Choroid plexus epithelial cell (primary cell): ENCODE data around the gene BDKRB2.

Experiments used
- DNase-seq: peaks from one replicate; pipeline ENCODE4 v3.0.0-alpha.2; 2010; ENCODE audit warnings: low read depth
- H3K4me3 ChIP-seq: 2 replicates; pipeline ENCODE4 v1.5.1; 2011; ENCODE audit warnings: low read depth, mild to moderate bottlenecking, control low read depth, low read length, moderate library complexity
- TF ChIP-seq, protein P1 (sequence below): conservative IDR thresholded peaks from 2 replicates; pipeline ENCODE4 v1.5.1; 2011; ENCODE audit warnings: low read depth, mild to moderate bottlenecking, control low read depth, inconsistent platforms, low read length, moderate library complexity

Gene BDKRB2

DNA sequence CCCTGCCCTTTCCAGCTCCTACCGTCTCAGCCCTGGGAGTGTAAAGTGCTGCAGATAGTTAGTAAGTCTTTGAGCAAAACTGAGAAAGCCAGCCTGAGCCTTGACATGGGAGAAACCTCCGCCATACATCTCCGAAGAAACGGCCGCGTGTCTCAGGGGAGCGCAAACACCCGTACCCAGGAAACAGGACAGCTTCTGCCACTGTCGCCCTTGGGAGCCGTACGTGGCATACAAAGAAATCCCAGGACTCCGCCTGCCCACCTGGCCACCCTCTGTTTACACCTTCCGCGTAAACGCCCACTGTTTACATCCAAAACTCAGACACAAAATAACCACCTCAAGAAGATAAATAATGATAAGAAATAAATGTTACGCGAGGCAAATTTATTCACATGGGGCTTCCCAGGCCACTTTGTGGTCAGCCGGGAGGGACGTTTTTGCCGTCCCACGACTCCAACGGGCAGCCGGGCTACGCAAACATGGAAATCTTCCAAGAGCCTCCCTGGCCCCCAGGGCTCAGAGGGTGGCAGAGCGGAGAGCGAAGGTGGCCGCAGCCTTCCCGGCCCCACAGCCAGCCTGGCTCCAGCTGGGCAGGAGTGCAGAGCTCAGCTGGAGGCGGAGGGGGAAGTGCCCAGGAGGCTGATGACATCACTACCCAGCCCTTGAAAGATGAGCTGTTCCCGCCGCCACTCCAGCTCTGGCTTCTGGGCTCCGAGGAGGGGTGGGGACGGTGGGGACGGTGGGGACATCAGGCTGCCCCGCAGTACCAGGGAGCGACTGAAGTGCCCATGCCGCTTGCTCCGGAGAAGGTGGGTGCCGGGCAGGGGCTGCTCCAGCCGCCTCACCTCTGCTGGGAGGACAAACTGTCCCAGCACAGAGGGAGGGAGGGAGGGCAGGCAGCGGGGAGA is at the start of gene BDKRB2:
Gene BDKRB2, plus strand, starts transcription at position 689 of the 908 bp plus-strand sequence. CDS start 32,269 bp downstream, outside the sequence.
- H3K4me3 ChIP-seq: peak within 1 kb of the TSS; percentile 80
- DNase-seq: peak; percentile 86
- TF ChIP-seq, protein P1, sequence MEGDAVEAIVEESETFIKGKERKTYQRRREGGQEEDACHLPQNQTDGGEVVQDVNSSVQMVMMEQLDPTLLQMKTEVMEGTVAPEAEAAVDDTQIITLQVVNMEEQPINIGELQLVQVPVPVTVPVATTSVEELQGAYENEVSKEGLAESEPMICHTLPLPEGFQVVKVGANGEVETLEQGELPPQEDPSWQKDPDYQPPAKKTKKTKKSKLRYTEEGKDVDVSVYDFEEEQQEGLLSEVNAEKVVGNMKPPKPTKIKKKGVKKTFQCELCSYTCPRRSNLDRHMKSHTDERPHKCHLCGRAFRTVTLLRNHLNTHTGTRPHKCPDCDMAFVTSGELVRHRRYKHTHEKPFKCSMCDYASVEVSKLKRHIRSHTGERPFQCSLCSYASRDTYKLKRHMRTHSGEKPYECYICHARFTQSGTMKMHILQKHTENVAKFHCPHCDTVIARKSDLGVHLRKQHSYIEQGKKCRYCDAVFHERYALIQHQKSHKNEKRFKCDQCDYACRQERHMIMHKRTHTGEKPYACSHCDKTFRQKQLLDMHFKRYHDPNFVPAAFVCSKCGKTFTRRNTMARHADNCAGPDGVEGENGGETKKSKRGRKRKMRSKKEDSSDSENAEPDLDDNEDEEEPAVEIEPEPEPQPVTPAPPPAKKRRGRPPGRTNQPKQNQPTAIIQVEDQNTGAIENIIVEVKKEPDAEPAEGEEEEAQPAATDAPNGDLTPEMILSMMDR: no peak

DNA sequence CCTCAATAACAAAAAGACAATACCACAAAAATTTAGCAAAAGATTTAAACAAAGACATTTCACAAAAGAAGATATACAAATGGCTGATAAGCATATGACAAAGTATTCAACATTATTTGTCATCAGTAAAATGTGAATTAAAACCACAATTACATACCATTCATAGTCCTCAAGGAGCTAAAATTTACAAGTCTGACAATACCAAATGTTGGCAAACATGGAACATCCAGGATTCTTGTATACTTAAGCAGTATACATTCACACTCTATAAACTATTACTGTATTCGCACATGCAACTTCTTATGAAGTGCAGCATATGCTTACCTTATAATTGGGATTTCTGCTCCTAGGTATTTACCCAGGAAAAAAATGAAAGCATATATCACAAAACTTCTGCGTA is 49.7 kb upstream of the BDKRB2 start:
- DNase-seq: no peak
- H3K4me3 ChIP-seq: no peak overlapping the region
- TF ChIP-seq, protein P1: no peak

DNA sequence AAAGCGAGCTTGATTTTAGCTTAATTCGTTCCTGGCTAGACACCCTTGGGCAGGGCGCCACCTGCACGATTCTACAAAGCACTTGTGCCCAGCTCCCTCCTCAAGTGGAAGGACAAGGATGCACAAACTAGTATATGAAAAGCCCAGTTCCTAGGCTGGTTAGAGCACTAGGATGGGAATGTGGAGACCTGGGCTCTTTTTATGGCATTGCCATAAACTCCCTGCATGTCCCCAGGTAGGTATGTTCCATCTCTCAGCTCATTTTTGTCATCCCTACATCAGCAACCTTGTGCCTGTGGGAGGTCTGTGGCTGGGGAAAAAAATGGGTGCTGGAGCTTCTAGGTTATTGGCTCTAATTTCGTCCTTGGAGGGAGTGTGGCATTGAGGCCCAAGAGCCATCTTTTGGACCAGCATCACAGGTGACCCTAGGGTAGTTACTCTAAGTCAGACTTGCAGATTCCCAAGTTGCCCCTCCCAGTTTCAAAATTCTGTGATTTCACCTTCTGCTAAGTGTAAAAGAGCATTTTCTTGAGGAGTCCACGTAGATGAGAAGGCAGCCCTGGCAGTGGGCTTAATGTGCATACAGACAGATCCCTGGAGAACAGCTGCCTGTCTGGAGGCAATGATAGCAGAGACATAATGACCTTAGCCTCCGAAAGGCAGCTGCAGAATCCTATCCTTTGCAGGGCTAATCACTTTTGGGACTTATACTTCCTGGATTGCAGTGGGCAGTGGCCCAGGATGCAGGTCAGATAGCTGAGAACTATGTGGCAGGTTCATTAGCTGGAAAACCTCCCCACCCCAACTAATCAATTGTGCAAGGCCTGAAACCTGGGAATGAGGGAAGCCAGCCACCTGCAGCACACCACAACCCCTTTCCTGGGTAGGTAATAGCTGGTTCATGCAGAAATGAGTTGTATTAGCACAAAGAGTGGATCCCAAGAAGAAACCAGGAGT is 47.6 kb upstream of the BDKRB2 start:
- TF ChIP-seq, protein P1: no peak
- DNase-seq: no peak
- H3K4me3 ChIP-seq: no peak overlapping the region

DNA sequence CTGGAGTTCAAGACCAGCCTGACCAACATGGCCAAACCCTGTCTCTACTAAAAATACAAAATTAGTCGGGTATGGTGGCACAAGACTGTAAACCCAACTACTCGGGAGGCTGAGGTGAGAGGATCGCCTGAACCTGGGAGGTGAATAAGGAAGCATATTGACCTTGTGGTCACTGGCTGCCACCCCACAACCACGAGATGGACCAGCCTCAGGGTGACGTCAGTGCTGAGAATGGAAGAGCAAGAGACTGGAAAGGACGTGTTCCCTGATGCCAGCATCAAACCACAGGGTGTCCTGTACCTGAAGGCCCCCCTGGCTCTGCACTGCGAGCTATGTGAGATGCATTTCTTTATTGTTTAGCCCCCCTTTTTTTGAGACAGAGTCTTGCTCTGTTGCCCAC is 45.9 kb upstream of the BDKRB2 start:
- DNase-seq: no peak
- no peak overlapping the region for H3K4me3 ChIP-seq
- TF ChIP-seq, protein P1: no peak

DNA sequence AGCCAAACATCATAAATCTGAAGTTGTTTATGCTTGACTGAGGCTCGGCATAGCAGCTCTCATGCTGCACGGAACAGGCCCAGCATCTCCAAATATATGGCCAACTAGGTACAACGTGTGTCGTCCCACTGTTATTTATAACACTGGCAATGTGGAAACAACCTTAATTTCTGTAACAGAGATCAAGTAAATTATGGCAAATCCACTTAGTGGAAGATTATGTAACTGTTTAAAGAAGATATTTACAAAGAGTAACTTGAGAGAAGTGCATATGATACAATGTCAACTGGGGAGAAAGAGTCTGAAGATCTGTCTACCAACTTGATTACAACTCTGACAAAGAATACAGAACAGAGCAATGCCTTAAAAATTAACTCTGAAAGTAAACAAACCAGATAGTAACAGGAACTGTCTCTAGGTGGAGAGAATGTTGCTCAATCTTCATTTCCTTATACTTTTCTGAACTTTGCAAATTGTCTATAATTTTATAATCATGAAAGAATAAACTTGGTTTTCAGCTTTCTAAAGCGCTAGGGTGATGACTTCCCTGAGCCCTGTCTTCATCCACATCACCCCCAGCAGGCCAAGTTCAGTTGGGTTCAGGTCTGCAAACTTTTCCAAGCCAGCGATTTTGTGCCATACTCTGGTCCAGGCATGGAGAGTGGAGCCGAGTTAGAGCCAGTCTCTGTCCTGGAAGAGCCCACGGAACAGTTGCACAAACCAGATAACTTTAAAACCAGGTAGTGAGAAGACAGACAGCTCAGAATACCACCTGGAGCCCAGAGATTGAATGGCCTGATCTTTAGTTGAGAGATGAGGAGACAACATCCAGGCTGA is 44.3 kb upstream of the BDKRB2 start:
- no peak for DNase-seq
- TF ChIP-seq, protein P1: no peak
- no peak overlapping the region for H3K4me3 ChIP-seq

DNA sequence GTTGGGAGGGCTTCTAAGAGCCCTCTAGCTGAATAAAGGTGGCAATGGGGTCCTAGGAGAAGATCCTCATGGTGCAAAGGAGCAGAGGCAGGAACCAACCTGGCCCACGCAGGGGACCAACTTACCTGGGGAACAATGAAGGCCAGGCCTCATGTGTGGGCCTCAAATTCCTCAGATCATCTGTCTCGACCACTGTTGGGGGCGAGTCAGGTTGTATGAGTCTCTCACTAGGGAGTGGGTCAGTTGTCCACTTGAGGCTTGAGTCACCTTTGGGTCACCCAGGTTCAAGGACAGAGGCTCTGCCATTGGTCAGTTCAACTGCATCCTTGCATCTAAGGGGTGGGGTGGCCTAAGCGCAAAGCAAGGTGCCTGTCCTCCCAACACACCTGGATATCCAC is 43.7 kb upstream of the BDKRB2 start:
- no peak for DNase-seq
- TF ChIP-seq, protein P1: no peak
- no peak overlapping the region for H3K4me3 ChIP-seq
